MV-4-11 (cell line): ENCODE data around the gene PHACTR1.

ENCODE experiments used
- DNase-seq: peaks from one replicate; lab custom pipeline; 2025; lab: John Stamatoyannopoulos, UW

PHACTR1 gene

DNA sequence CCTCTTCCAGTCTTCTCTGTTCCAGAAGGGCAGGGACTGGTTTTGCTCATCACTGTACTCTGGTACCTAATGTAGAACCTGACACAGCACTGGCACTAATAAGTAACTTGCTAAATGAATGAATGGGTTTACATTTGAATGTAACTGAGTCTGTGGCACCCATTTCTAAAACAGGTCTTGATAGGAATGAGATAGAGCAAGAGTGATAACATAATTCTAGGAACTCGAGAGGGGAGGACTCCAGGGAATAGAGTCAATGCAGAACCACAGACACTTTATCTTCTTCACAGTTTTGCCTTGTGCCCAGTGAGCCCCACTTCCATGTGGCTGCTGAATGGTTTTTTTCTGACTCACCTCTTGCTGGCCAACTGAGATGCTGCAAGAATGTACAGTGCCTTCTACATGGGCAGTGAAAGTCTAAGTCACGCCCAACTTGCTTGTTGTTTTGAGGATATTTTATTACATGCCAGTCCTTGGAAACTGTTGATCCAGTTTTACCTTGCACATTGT lies 550.6 kb downstream of the PHACTR1 start:
- peak; percentile 41 for DNase-seq

DNA sequence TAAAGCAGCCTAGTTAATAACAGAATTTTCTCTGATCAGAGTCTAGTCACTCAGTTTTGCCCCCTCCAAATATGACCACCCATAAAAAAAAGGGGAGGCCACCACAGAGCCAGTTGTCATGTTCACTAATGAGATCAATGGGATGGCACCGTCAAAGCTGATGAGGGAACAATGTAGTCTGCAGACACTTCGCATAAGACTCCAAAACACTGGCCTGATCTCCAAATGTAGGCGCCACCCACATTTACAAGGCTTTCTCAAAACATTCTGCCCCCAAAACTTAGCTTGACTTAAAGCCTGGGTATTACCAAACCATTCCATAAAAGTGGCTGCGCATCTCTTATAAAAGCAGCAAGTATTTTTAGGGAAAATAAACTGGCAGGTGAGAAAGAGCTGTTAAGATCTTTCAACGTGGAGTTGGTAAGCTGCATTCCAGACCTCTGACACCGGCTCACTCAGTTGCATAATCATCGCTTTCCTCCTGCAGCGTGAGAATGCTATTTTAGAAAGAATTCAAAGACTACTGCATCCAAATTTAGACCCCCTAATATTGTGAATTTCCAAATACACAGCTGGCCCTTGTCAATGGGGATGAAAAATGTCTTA lies 552.4 kb downstream of the PHACTR1 start:
- DNase-seq: peak; percentile 31

DNA sequence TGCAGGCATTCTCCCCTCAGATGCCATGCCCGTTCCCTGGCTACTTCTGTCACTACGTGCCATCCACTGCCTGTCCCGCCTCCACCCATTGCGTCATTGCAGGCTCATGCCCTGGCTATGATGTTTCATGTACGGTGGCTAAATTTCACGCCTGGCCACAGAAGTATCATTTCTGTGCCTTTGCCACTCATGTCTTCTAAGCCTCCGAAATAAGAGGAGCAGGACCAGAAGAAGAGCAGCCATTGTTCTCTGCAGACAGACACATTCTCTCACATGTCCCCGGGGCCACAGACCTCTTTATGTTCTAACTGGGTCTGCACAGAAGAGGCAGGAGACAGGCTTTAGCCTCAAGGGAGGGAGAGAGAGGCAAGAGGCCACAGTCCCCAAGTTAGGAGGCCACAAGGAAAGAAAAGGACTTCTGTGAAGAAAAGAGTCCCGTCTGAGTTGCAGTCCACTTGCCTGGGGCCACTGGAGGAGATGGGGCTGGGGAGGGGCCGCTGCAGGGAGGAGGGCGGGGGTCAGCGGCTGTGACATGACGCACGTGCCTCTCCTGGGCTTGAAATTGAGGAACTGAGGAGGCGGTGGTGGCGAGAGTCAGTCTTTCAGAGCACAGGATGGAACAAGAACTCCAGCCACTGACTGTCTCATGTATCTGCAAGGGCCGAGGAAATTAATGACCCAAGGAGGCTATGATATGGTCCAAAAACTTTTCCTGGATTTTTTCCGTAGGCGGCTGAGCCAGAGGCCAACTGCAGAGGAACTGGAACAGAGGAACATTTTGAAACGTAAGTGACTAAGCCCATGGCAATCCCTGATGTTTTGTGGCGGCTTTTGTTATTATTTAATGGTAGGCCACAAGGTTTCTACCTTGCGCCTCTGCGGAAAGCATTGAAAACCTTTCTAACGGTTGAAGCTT lies 555.8 kb downstream of the PHACTR1 start:
- DNase-seq: peak; percentile 83

DNA sequence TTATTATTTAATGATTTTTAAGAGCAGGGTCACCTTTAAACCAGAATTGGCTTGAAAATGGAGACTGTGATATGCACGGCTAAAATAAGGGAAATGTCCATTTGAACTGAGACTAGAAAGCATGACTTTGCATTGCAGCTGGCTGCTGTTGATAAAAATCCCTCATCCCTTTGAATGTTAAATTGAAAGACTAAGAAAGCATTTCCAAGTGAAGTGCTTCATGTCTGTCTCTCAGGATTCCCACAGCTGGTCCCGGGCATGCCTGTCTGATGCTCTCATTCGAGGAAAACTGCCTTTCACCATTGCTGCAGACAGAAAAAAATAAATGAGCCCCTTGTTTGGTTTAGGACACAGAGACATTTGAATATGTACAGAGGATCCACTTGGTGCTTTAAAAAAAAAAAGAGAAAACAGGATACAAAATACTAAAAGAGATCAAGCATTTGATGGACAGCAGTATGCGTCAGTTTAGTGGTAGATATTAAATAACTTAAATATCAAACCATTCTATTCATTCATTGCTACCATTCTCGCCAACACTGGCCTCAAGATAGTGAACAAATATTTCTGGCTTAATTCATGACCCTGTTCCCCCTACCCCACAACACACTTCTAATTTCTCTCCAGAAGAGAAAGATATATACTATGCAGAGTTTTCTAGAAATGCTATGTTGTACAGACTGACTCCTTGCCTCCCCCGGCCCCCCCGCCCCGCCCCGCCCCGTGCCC lies 556.8 kb downstream of the PHACTR1 start:
- no peak for DNase-seq

DNA sequence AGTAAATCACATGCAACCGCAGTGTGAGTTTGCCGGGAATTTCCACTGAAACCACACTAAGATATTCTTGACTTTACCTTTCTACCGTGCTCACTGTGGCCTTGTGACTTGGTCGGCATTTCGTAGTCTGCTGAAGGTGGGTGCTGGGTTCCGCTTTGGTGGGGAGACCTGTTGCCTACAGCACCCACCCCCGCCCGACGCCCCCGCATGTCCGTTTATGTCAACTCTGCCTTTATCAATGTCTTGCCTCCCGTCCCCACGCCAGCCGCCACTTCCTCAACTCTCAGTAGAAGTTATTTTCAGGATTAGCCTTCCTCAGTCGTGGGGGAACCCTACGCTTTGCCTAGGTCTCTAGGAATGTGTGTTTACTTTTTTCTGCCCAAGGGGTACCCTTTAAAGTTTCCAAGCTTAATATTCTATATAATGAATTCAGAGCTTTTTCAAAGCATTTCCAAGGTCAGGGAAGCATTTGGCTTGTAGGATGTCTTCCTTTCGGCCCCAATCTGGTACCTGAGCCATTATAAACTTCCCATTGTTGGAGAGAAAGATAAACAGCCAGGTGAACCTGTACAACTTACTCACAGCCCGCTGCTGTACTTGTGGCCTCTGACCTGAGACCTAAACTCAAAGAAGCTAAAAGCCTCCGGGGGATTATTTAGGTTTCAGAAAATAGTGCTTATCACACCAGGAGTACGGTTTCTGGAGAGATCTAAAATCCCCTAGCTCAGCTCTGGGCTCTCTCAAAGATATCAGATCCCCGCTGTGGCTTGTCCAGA lies 557.6 kb downstream of the PHACTR1 start:
- peak; percentile 39 for DNase-seq

DNA sequence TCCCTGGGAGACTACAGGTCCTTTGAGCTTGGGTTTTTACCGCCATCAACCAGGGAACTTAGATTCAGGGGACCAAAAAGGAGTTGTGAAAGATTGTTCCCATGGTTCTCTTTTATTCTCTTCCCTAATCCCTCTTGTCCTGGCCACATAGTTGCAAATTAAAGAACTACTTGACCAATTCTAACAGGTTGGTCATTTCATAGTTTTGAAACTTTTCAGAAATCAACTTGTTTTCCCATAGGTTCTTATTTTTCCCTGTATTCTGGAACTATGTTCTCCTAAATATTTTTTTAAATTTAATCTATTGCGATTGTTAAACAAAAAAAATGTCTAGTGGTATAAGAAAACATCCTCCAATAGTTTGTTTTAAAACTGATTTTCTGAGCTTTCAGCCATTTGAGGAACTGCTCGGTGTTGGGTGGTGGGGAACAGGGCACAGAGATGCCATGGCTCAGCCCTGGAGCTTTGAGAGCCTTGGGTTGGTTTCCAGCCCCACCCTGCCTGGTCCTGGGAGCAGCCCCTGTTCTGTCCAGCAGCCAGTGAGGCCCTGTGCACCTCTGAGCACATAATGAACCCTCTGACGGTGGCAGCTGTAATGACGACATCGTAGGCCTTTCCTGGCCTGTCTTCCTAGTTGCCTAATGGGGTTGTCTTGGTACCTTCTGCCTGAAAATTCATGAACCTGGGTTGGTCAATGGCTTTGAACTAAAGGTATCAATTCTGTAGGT lies 558.3 kb downstream of the PHACTR1 start:
- peak; percentile 23 for DNase-seq

DNA sequence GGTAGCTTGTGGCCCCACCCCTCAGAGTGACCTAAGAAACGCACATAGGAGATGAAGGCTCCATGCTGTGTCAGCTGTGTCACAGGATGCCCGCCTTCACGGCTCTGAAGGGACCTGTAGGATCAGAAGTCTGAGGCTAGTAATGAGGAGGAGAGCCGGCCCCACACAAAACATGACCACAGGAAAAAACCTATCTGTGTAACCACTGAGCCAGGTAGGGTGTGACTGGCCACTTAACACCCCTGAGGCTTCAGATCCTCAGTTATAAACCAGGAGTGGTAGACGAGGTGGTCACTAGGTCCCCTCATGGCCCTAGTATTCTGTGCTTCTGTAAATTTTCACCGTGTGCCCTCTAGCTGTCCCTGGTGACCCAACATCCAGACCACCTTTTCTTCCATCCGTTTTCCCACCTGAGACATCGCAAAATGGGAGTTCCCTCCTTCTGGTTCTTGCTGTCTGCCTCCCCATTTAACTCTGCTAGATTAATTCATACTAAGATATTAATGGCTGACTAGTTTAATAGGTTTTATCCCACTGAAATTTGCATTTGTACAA lies 558.9 kb downstream of the PHACTR1 start:
- no peak for DNase-seq

DNA sequence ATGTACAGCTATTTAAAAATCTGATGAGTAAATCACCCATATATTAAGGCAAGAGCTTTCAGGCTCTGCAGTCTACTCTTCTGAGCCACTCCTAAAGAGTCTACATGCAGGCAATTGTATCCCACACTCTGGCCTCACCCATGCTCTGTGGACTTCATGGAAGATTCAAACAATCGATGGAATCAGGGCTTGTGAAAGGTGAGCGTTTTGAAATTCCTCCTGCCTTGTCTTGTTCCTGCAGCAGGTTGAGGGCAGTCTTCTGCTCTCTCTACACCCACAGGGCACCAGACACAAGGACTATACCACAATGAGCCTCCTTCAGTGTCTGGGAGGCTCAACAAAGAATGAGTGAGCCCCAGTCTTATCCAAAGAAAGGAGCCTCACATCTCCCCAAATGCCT lies 560.7 kb downstream of the PHACTR1 start:
- no peak for DNase-seq

DNA sequence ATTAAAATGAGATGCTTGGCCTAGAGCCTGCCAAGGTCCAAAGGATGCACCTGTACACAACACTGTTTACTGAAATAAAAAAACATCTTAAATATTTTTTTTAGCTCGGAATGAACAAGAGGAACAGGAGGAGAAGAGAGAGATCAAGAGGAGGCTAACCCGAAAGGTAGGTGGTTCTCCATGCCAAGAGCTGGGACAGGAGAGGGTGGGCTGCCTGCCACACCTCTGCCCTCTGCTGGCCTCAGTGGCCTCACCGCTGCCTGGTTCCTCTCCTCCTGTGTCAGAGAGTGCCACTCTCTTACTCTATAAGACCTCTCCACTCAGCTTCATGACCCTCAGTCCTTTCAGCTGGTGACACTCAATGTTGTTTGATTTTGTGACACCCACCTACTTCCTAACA lies 561.6 kb downstream of the PHACTR1 start:
- DNase-seq: no peak

DNA sequence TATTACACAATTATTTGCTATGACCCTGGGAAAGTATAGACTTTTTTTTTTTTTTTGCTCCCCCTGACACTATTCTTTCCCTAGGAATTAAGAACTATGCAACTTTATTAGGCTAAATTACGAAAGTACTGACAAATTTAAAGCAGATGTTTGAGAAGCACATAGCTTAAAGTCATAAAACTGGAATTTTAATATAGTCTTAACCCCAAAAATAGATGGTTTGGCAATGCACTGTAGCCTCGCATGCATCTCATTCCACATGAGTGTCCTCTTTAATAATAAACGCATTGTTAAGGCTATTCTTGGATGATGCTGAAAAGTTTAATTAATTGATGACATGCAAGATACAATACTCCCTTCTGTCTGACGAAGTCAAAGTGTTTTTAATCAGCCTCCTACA lies 562.4 kb downstream of the PHACTR1 start:
- DNase-seq: no peak

DNA sequence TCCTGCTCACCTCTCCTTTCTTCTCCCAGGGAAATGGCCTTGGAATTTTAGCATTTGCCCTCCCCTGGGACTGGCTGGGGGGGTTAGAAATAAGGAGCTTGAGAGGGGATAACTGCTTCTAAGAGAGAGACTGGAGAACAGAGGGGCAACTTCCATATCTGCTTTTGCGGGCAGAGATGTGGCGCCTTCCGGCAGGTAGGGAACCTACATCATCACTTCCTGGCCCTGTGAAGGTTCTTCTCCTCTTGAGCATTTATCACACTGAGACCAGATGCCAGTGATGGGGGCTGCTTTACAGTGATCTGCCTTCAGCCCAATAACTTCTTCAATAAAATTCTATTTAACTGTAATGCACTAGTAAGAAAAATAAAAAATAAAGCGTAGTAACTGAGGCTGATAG lies 563.7 kb downstream of the PHACTR1 start:
- DNase-seq: no peak

DNA sequence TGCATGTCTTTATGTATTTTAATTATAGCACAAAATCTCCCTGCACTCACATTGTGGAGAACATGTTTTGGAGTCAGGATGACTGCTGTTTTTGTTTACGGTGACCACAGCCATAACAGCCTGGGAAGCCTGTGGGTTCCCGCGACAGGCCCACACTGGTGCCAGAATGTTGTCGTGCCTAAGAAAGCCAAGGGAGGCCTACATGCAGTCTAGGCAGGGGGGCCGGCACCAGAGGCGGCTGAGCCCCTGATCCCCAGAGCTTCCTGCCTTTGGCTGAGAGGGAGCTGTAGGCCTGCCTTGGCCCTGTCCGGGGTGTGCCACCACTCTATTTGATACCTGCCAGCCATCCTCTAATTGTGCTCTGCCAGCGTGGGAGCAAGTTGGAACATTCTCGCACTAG lies 565.1 kb downstream of the PHACTR1 start:
- DNase-seq: no peak

DNA sequence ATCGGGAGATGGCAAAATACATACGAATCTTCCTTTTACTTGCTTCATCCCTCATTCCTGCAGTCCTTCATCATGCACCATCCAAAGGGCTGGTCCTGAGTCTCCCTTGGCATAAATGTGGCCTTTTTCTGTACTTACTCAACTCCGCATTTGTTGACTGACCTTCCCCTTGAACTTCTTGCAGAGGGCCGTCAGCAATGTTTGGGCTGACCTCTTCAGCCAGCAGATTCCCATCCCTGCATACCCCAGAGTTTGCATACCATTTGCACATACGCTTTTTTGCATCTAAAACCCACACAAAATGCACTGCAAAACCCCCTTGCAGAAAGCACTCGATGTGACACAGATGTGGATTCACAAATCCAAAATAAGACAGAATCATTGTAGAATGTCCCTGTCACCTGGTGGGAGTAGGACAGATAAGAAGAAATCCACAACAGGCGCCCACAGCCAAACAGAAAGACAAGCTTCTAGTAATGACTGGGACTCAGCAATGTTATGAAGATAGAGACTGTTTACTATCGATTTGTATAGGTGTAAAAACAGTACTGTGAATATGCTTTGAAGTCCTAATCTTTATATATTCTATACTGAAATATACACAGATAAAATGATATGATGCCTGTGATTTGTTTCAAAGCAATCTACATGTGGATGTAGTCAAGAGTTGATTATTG lies 566.0 kb downstream of the PHACTR1 start:
- no peak for DNase-seq

DNA sequence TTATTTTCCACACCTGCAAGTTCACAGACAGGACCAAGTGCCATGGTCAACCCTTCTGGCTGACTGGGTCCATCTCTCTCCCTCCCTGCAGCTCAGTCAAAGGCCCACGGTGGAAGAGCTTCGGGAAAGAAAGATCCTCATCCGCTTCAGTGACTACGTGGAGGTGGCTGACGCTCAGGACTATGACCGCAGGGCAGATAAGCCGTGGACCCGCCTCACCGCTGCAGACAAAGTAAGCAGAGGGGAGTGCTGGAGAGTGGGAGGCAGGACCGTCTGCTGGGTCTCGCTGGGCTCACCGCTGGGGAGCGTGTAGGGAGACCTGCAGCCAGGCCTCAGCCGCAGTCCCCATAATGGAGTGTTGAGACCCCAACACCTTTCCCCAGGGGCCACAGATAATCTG lies 566.8 kb downstream of the PHACTR1 start:
- DNase-seq: no peak

DNA sequence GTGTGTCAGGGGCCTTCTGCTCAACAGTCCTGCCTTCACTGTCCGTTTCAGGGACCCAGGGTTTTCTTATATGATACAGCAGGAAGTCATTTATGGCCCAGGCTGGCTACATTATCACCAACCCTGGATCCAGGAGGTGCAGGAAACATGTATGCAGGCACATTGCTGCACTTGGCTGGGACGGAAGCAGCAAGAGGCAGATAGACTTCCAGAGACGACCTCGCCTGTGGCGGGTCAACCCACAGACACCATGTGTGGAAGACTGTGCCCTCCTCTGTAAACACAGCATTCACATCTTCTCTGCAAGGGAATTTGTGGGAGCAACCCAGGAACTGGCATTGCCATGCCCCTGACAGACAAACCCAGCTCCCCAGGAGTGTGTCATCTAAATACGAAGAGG lies 568.1 kb downstream of the PHACTR1 start:
- no peak for DNase-seq

DNA sequence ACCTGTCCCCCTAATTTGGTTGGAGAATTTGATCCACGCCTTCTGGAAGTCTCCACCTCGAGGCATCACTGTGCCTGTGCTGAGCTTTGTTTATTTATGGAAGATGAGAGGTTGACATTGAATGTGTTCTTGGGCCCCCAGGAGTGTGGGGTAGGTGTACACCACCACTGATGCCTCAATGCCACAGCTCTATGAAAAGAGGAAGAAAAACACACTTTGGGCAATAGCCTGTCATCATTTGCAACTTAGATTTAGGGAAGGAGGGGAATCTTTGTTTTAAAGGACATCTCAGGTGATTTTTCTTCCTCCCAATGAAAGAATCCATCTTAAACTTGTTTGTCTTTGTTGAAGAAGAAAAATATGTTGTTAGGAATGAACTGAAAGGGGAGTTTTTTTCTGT lies 569.1 kb downstream of the PHACTR1 start:
- DNase-seq: peak; percentile 80

DNA sequence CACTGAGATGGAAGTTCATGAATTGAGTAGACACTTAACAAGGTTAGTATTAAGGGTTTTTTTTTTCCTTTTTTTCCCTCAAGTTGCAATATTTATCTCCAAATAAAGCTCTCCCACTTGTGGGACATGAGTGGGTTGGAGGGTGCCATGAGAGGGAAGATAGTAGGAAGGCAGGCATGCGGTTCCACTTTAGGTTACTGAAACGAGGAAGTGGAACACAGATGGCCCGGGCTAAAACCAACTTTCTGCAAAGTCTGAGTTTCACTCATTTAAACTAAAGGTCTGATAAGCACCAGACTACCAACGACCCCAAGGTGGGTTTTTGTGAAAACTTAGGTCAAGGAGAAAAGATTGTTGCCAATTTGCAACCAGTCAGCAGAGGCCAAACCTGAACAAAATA lies 569.6 kb downstream of the PHACTR1 start:
- peak; percentile 92 for DNase-seq

DNA sequence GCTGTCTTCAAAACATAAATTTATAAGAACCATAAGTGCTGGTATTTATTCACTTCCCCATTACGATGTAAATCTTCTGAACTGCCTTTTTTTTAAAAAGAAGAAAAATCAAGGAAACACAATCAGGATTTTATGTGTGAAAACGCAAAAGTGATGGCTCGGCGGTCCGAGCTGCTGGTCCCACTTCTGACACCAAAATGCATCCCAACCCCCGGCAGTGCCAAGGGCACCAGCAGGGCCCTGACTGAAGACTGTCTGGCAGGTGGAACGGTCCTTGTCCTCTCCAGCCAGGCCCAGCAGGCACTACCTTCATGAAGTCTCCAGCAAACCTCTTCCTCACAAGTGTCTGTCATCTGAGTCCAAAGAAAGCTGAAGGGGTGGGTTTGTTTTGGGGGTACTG lies 570.5 kb downstream of the PHACTR1 start:
- peak; percentile 25 for DNase-seq

DNA sequence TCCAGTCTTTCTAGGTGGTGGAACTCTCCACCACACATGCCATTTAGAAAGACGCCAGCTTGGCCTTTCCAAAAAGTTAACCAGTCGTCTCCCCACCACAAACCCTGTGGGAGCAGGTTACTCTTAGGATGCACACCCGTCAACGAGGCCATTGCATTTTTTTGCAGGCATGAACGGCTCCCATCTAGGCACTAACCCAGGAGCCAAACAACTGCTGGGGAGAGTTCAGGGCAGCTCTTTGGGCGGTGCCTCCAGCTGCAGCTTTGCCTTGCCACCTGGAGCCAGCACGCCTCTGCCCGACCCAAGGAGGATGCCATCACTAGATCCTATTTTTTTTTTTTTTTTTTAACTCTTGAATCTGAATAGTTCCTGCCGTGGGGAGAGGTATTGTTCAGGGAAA lies 571.9 kb downstream of the PHACTR1 start:
- DNase-seq: no peak

DNA sequence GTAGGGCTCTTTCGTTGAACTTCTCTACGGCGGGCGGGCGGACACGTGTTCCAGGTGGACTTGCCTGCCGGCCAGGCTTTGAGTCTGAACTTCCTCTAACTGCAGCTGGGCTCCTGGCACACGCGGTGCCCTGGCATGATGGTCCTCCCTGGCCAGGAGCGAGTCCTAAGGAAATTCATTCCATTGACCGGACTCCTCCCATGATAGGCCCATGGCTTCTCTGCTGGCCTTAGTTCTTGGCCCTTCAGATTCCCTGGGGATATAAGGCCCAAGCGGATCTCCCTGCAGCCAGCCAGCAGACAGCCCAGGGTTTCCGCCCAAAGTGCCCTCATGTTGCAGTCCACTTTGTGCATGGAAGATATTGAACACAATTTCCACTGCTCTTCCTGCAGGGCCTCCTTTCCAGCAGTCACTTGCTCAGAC lies 572.4 kb downstream of the PHACTR1 start:
- DNase-seq: no peak
